Stimulated activated CD8-positive, alpha-beta memory T cell treated with anti-CD3 and anti-CD28 coated beads, Interleukin-4, amount 100 ng/mL, for 48 hours (primary cell): ENCODE data around the gene CHRM5.

Experiments
- DNase-seq: peaks from one replicate; pipeline ENCODE4 v3.0.0-alpha.2; 2020

Gene CHRM5

DNA sequence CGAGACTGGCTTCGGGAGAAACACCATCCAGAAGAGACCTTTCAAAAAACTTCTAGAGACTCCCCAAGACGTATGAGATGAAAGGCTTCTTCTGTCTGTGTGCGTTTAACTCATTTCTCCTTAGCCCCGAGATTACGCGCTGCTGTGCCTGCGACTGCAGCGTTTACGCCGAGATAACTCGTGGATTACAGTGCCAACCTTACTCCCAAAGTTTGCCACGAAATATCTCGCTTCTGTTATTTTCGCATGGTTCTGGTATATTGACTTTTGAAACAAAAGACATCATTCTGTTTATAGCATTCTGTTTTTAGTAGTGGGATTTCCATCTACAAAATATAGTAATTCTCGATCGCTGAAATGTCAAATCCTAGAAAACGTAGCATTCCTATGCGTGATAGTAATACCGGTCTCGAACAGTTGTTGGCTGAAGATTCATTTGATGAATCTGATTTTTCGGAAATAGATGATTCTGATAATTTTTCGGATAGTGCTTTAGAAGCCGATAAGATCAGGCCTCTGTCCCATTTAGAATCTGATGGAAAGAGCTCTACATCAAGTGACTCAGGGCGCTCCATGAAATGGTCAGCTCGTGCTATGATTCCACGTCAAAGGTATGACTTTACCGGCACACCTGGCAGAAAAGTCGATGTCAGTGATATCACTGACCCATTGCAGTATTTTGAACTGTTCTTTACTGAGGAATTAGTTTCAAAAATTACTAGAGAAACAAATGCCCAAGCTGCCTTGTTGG is 134.1 kb downstream of the CHRM5 start:
- DNase-seq, result no peak

DNA sequence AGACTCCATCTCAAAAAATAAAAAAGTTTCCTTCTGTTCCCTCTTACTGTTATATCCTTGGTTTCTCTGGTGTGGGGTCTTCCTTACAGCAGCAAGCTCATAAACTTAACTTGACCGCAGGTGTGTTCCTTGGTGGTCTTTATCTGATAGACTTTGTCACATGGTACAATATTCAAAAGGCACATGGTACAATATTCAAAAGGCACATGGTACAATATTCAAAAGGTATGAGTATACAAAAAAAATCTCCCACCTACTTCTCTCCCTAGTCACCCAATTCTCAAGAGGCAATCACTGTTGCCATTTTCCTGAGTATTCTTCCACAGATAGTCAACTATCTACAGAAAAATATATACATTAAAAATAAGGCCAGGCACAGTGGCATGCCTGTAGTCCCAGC is 138.1 kb downstream of the CHRM5 start:
- DNase-seq, result no peak

DNA sequence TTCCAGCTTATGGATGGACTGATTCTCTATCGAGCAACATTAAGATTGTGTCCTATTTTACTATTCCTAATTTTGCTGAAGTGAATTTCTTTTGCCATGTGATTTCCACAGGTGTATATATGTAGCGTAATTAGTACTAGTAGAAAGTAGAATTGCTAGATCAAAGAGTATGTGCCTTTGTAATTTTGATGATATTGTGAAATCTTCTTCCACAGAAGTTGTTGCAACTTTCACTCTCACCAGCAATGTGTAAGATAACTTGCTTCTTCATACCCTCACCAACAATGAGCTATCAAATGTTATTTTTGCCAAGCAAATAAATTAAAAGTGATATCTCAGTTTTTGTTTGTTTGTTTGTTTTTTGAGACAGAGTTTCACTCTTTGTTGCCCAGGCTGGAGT is 139.0 kb downstream of the CHRM5 start:
- no peak for DNase-seq

DNA sequence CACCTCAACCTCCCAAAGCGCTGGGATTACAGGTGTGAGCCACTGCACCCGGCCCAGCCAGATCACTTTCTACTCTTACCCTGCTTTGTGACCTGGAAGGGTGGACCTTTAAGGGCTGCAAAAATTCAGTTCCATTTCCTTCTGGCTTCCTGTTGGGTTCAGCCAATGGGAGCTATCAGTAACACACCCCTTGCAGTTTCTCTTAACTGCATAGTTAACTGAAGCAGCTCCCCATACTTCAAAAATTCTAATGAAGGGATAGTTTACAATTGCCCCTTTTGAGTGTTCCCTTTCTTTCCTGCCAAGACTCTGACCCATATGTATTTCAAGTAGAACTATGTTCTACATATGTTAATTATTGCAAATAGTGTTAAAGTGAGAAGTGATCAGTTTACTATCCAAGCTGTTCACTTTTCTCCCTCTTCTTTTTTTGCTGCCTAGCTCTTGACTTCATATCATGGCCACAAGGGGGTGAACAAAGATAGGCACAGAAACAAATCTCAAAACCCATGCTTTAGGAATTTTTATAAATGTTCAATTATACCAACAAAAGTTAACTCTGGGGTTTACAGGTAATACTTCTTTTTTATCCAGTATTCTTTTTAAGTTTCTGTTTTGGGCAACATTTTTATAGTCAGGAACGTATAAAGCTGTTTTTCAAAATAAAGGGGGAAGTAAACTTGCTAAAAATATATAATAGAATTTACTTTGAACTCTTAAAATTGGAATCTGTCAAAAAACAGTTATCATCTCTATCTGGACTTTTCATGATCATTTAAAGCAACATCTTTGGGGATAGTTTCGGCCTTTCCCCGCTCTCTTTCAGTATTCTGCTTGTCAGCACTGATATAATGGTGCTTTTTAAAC is 141.7 kb downstream of the CHRM5 start:
- no peak for DNase-seq

DNA sequence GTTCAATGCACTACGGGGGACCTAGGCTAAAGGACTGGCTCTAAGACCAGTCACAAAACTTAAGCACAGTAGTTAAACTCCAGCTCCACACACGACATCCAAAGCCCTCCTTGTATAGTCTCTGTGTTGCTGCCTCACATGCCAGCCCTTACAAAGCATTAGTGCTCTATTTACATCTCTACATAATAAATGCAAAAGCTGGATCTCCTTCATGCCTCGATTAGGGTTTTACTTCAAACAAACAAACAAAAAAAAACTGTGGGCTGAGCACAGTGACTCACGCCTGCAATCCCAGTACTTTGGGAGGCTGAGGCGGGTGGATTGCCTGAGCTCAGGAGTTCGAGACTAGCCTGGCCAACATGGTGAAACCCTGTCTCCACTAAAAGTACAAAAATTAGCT is 143.2 kb downstream of the CHRM5 start:
- DNase-seq, result no peak

DNA sequence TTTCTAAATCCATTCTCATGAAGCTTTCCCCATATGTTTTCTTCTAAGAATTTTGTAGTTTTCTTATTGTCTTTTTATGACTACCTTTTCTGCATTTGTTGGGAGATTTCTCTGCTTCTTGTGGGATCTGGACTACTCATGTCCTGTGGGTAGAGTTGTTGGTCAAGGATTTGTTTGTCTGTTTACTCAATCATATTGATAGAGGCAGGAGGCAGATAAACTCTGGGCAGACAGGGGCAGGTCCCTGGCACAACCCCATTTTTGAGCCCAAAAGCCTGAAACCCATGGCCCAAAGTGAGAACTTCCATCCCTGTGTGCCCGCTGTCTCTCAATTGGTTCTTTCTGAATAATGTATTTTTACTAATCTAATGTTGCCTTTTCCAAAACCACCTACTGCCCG is 145.9 kb downstream of the CHRM5 start:
- DNase-seq, result no peak

DNA sequence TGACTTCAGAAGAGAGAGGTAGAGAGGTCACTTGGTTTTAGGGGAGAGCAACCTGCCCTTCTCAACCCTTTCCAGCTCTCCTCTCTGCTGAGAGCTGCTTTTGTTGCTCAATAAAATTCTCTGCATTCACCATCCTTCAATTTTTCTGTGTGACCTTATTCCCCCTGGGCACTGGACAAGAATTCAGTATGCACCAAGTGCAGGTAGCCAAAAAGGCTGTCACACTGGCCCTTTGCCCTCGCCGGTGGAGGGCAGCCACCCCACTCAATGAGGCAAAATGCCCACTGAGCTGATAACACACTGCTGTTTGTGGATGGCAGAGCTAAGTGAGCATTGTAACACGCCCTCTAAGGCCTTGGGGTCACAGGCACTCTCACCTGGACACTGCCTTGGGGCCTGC is 146.4 kb downstream of the CHRM5 start:
- DNase-seq, result no peak

DNA sequence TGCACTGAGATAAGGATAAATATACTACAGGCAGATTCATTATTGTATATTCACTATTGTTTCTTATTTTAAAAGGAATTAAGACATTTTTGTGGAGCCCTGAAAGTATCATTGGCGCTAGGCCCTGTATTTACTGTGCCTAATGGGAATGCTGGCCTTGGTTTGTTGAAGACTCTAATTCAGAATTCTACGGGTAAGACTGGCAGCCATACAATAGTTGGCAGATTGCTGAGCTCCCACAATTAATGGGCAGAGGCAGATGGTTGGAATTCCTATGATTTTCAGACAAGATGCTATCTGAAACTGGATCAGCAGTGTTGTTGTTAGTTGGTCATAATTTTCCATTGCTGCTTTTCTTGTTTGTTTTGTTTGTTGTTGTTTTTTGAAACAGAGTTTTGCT is 148.3 kb downstream of the CHRM5 start:
- no peak for DNase-seq
